Measurements from ENCODE around the gene ANO7.

DNA sequence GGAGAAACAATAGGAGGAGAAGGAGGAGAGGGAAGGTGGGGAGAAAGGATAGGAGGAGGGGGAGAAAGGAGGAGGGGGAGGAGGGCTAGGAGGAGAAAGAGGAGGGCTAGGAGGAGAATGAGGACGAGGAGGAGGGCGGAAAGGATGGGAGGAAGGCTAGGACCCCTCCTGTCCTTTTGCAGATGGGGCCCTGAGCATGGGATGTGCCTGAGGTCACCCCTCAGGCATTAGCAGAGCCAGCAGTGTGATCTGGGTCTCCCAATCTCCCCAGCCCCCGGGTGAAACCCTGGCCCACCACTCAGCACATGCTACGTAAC, 601 bp upstream of the ANO7 start:
- TF ChIP-seq TAF7 (optimal IDR thresholded peaks at IDR 0.05; ENCODE audit: borderline replicate concordance, low read depth, low read length) = no peak
- TF ChIP-seq, protein P1, sequence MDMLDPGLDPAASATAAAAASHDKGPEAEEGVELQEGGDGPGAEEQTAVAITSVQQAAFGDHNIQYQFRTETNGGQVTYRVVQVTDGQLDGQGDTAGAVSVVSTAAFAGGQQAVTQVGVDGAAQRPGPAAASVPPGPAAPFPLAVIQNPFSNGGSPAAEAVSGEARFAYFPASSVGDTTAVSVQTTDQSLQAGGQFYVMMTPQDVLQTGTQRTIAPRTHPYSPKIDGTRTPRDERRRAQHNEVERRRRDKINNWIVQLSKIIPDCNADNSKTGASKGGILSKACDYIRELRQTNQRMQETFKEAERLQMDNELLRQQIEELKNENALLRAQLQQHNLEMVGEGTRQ (IDR thresholded peaks at IDR 0.05; ENCODE audit: low read length) = no peak
- no peak for TF ChIP-seq SP1 (IDR thresholded peaks at IDR 0.05; ENCODE audit: low read depth, low read length)
- TF ChIP-seq SIX5 (IDR thresholded peaks at IDR 0.05; ENCODE audit: low read depth, low read length) = no peak
- TF ChIP-seq CTCF (IDR thresholded peaks at IDR 0.05; ENCODE audit: control extremely low read depth in 1 of 3, insufficient read depth in 1 of 3, low read depth in 1 of 3, low read length in 3 of 3) = no peak
- no peak for TF ChIP-seq ZNF274 (IDR thresholded peaks at IDR 0.05; ENCODE audit: borderline replicate concordance, extremely low read depth, low read length)
- no peak for TF ChIP-seq SRF (IDR thresholded peaks at IDR 0.05; ENCODE audit: low read depth, low read length)
- TF ChIP-seq EZH2 (IDR thresholded peaks at IDR 0.05; ENCODE audit: low read depth, low read length, severe bottlenecking) = no peak
- TF ChIP-seq BCL11A (IDR thresholded peaks at IDR 0.05; ENCODE audit: low read depth in 2 of 2, low read length in 2 of 2) = no peak
- no peak for TF ChIP-seq JUN (IDR thresholded peaks at IDR 0.05; ENCODE audit: low read depth, low read length)
- TF ChIP-seq POLR2A (IDR thresholded peaks at IDR 0.05; ENCODE audit: control extremely low read depth in 1 of 2, low read depth in 2 of 2, low read length in 2 of 2) = no peak
- TF ChIP-seq CEBPB (IDR thresholded peaks at IDR 0.05; ENCODE audit: low read depth, low read length) = no peak
- no peak for TF ChIP-seq RNF2 (IDR thresholded peaks at IDR 0.05; ENCODE audit: borderline replicate concordance, low read depth, low read length, missing control alignments, poor library complexity, severe bottlenecking)
